Measurements from ENCODE around the gene SNU13.
"Not testable (repeated sequence)": the region's sequence is repeated elsewhere in the genome, so short reads cannot be mapped to it uniquely, and the experiment has no call there.

SNU13 gene

DNA sequence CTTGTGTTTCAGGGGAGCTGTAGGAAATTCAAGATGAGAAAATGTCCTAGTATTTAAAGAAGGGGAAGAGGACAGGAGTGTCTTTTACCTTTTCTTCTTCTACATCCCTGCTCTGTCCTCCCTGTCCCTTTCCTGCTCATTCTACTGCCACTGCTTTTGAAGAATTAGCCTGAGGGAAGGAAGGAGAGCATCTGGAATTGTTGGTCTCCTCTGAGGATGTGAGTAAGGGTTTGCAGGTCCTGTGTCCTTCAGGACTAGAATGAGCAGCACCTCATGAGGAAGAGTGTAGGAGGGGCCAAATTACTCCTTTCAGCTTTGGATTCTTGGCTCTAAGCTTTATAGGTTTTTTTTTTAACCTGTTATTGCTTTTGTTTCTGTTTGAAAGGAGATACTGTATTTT is 24.2 kb downstream of the SNU13 start:
- ATAC-seq (no peak), DNase-seq (no peak)
- Mint-ChIP-seq H3K4me1 (peaks cover 15% of the 10 kb centered on the region), H3K27me3 (no peaks in the 10 kb centered on the region), H3K4me3 (no peak overlapping the region), H3K27ac (peak overlapping the region; percentile 53), H3K36me3 (ENCODE audit: low read depth) (peaks cover 40% of the 10 kb centered on the region), H3K9me3 (no peaks in the 10 kb centered on the region)

- ATAC-seq = not testable (repeated sequence)
Measured at GRCh38 chr22:41663594-41663993, 25.1 kb downstream of the SNU13 start.

GRCh38 chr22:41661713-41662112 is 27.0 kb downstream of the SNU13 start:
- no peak overlapping the region for H3K27ac Mint-ChIP-seq
- H3K4me1 Mint-ChIP-seq = peaks cover 4% of the 10 kb centered on the region
- H3K36me3 Mint-ChIP-seq (ENCODE audit: low read depth) = peaks cover 56% of the 10 kb centered on the region
- H3K9me3 Mint-ChIP-seq = no peaks in the 10 kb centered on the region
- H3K4me3 Mint-ChIP-seq = no peak overlapping the region
- no peaks in the 10 kb centered on the region for H3K27me3 Mint-ChIP-seq
- no peak for DNase-seq
- no peak for ATAC-seq

More at GRCh38 chr22:41663594-41663993, 25.1 kb downstream of the SNU13 start:
- peak overlapping the region; percentile 53 for H3K27ac Mint-ChIP-seq
- H3K27me3 Mint-ChIP-seq, H3K4me3 Mint-ChIP-seq, DNase-seq, H3K9me3 Mint-ChIP-seq: not testable (repeated sequence)
- H3K4me1 Mint-ChIP-seq = peaks cover 12% of the 10 kb centered on the region
- H3K36me3 Mint-ChIP-seq (ENCODE audit: low read depth) = peaks cover 43% of the 10 kb centered on the region

DNA sequence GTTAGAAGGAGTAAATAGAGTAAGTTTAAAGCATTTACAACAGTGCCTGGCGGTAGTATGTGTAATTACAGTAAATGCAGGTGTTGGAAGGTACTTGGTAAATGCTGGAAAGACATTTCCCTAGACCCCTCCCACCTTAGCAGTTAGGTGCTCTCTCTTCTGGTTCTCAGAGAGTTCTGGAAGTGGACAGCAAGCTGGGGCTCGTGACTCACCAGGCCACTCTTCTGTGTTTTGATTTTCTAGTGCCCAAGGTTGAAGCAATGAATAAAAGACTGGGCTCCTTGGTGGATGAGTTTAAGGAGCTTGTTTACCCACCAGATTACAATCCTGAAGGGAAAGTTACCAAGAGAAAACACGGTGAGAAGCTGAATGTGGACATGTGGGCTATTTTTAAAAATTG is 27.6 kb downstream of the SNU13 start:
- H3K9me3 Mint-ChIP-seq = no peaks in the 10 kb centered on the region
- H3K36me3 Mint-ChIP-seq (ENCODE audit: low read depth) = peaks cover 59% of the 10 kb centered on the region
- H3K4me3 Mint-ChIP-seq = no peak overlapping the region
- no peaks in the 10 kb centered on the region for H3K4me1 Mint-ChIP-seq
- ATAC-seq (no peak), DNase-seq (no peak)
- peak overlapping the region; percentile 43 for H3K27ac Mint-ChIP-seq
- no peaks in the 10 kb centered on the region for H3K27me3 Mint-ChIP-seq

- peaks cover 63% of the 10 kb centered on the region for H3K36me3 Mint-ChIP-seq (ENCODE audit: low read depth)
- DNase-seq = no peak
- H3K4me3 Mint-ChIP-seq = no peak overlapping the region
- ATAC-seq = no peak
- no peak overlapping the region for H3K27ac Mint-ChIP-seq
- no peaks in the 10 kb centered on the region for H3K27me3 Mint-ChIP-seq
- no peaks in the 10 kb centered on the region for H3K4me1 Mint-ChIP-seq
- H3K9me3 Mint-ChIP-seq = no peaks in the 10 kb centered on the region
Measured at GRCh38 chr22:41660416-41660815, 28.3 kb downstream of the SNU13 start.

DNA sequence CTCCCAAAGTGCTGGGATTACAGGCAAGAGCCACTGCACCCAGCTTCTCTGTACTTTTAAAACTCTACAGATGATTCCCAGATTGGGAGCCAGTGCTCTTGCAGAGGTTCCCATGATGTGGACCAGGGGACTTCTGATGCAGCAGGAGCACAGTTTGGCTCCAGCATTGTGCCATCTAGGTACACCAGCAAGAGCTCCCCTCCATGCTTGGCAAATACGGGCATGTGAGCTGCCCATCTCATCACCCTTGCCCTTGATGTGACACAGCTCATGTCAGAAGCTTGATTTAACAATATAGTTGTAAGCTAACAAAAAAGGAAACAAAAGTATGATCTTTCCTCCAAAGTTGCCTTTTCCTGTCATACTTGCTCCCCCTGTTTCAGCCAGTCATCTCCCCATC is 28.7 kb downstream of the SNU13 start:
- Mint-ChIP-seq H3K27me3 (no peaks in the 10 kb centered on the region), H3K27ac (no peak overlapping the region), H3K36me3 (ENCODE audit: low read depth) (peaks cover 62% of the 10 kb centered on the region), H3K4me1 (no peaks in the 10 kb centered on the region), H3K4me3 (no peak overlapping the region), H3K9me3 (no peaks in the 10 kb centered on the region)
- no peak for DNase-seq
- ATAC-seq = no peak

DNA sequence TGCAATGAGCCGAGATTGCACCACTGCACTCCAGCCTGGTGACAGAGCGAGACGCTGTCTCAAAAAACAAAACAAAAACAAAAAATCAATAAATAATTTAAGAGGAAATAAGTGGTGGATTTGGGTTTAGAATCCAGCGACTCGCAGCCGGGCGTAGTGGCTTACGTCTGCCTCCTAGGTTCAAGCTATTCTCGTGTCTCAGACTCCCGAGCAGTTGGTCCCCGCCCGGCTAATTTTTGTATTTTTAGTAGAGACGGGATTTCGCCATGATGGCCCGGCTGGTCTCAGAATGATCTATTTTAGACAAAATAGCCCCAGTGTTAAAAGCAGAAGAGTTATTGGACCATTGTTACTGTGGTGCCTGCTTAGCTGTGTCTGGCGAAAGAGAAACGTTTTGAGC is 29.8 kb downstream of the SNU13 start:
- H3K36me3 Mint-ChIP-seq (ENCODE audit: low read depth) = peaks cover 63% of the 10 kb centered on the region
- no peak overlapping the region for H3K27ac Mint-ChIP-seq
- DNase-seq (no peak), ATAC-seq (no peak)
- H3K9me3 Mint-ChIP-seq = no peaks in the 10 kb centered on the region
- no peaks in the 10 kb centered on the region for H3K4me1 Mint-ChIP-seq
- H3K27me3 Mint-ChIP-seq = no peaks in the 10 kb centered on the region
- H3K4me3 Mint-ChIP-seq = no peak overlapping the region

GRCh38 chr22:41657709-41658108 is 31.0 kb downstream of the SNU13 start:
- H3K9me3 Mint-ChIP-seq = no peaks in the 10 kb centered on the region
- no peak overlapping the region for H3K4me3 Mint-ChIP-seq
- DNase-seq (no peak), ATAC-seq (no peak)
- peaks cover 68% of the 10 kb centered on the region for H3K36me3 Mint-ChIP-seq (ENCODE audit: low read depth)
- H3K4me1 Mint-ChIP-seq = no peaks in the 10 kb centered on the region
- H3K27me3 Mint-ChIP-seq = no peaks in the 10 kb centered on the region
- H3K27ac Mint-ChIP-seq = no peak overlapping the region

GRCh38 chr22:41656556-41656955 is 32.1 kb downstream of the SNU13 start:
- ATAC-seq = no peak
- H3K36me3 Mint-ChIP-seq (ENCODE audit: low read depth) = peaks cover 73% of the 10 kb centered on the region
- no peak for DNase-seq
- H3K27me3 Mint-ChIP-seq = no peaks in the 10 kb centered on the region
- no peak overlapping the region for H3K27ac Mint-ChIP-seq
- H3K4me3 Mint-ChIP-seq = no peak overlapping the region
- no peaks in the 10 kb centered on the region for H3K4me1 Mint-ChIP-seq
- no peaks in the 10 kb centered on the region for H3K9me3 Mint-ChIP-seq

- Mint-ChIP-seq H3K4me1 (no peaks in the 10 kb centered on the region), H3K4me3 (no peak overlapping the region), H3K36me3 (ENCODE audit: low read depth) (peaks cover 64% of the 10 kb centered on the region), H3K9me3 (no peaks in the 10 kb centered on the region), H3K27me3 (no peaks in the 10 kb centered on the region), H3K27ac (no peak overlapping the region)
- ATAC-seq (no peak), DNase-seq (no peak)
Measured at GRCh38 chr22:41654322-41654721, 34.3 kb downstream of the SNU13 start.

- H3K4me3 Mint-ChIP-seq = no peak overlapping the region
- H3K9me3 Mint-ChIP-seq = no peaks in the 10 kb centered on the region
- DNase-seq (no peak), ATAC-seq (no peak)
- no peaks in the 10 kb centered on the region for H3K27me3 Mint-ChIP-seq
- H3K4me1 Mint-ChIP-seq = peaks cover 9% of the 10 kb centered on the region
- H3K36me3 Mint-ChIP-seq (ENCODE audit: low read depth) = peaks cover 65% of the 10 kb centered on the region
- peak overlapping the region; percentile 39 for H3K27ac Mint-ChIP-seq
Measured at GRCh38 chr22:41650821-41651220, 37.8 kb downstream of the SNU13 start.

- Mint-ChIP-seq H3K9me3 (no peaks in the 10 kb centered on the region), H3K27ac (peak overlapping the region; percentile 39), H3K27me3 (no peaks in the 10 kb centered on the region), H3K36me3 (ENCODE audit: low read depth) (peaks cover 63% of the 10 kb centered on the region), H3K4me3 (no peak overlapping the region), H3K4me1 (peaks cover 9% of the 10 kb centered on the region)
- ATAC-seq (no peak), DNase-seq (no peak)
Measured at GRCh38 chr22:41650229-41650628, 38.4 kb downstream of the SNU13 start.

DNA sequence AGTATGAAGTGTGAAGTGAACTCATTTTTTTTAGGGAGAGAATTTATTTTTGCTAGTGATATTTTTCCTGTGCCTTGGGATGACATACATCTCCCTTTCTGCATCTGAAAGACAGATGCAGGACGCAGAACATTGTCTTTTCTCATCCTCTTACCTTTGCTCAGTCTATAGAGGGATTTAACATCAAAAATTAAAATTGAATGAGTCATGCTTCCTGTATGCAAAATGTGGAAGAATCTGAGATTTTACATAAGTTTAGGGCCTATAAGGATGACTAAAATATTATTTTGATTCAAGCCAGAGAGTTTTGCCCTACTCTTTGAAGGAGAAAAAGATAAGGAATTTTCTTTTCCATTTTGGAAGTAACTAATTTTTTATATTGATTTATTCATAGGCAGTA is 40.2 kb downstream of the SNU13 start:
- H3K27ac Mint-ChIP-seq = peak overlapping the region; percentile 62
- H3K27me3 Mint-ChIP-seq = no peaks in the 10 kb centered on the region
- H3K4me1 Mint-ChIP-seq = peaks cover 9% of the 10 kb centered on the region
- peaks cover 58% of the 10 kb centered on the region for H3K36me3 Mint-ChIP-seq (ENCODE audit: low read depth)
- no peaks in the 10 kb centered on the region for H3K9me3 Mint-ChIP-seq
- ATAC-seq (no peak), DNase-seq (no peak)
- no peak overlapping the region for H3K4me3 Mint-ChIP-seq

GRCh38 chr22:41647771-41648170 is 40.9 kb downstream of the SNU13 start:
- no peak overlapping the region for H3K4me3 Mint-ChIP-seq
- no peaks in the 10 kb centered on the region for H3K27me3 Mint-ChIP-seq
- ATAC-seq (no peak), DNase-seq (no peak)
- no peak overlapping the region for H3K27ac Mint-ChIP-seq
- H3K4me1 Mint-ChIP-seq = peaks cover 9% of the 10 kb centered on the region
- H3K9me3 Mint-ChIP-seq = no peaks in the 10 kb centered on the region
- H3K36me3 Mint-ChIP-seq (ENCODE audit: low read depth) = peaks cover 59% of the 10 kb centered on the region

GRCh38 chr22:41642331-41643110 is 46.1 kb downstream of the SNU13 start:
- Mint-ChIP-seq H3K36me3 (ENCODE audit: low read depth) (peaks cover 62% of the 10 kb centered on the region), H3K9me3 (no peaks in the 10 kb centered on the region), H3K27ac (no peak overlapping the region), H3K4me1 (peaks cover 7% of the 10 kb centered on the region), H3K27me3 (no peaks in the 10 kb centered on the region), H3K4me3 (no peak overlapping the region)
- no peak for ATAC-seq
- no peak for DNase-seq

GRCh38 chr22:41641854-41642253 is 46.8 kb downstream of the SNU13 start:
- peaks cover 7% of the 10 kb centered on the region for H3K4me1 Mint-ChIP-seq
- no peaks in the 10 kb centered on the region for H3K9me3 Mint-ChIP-seq
- H3K36me3 Mint-ChIP-seq (ENCODE audit: low read depth) = peaks cover 65% of the 10 kb centered on the region

More at GRCh38 chr22:41641854-41642253, 46.8 kb downstream of the SNU13 start:
- no peak overlapping the region for H3K4me3 Mint-ChIP-seq
- no peak for ATAC-seq
- no peak for DNase-seq
- no peaks in the 10 kb centered on the region for H3K27me3 Mint-ChIP-seq
- H3K27ac Mint-ChIP-seq = no peak overlapping the region
